ENCODE data around the gene LBX1.

DNA sequence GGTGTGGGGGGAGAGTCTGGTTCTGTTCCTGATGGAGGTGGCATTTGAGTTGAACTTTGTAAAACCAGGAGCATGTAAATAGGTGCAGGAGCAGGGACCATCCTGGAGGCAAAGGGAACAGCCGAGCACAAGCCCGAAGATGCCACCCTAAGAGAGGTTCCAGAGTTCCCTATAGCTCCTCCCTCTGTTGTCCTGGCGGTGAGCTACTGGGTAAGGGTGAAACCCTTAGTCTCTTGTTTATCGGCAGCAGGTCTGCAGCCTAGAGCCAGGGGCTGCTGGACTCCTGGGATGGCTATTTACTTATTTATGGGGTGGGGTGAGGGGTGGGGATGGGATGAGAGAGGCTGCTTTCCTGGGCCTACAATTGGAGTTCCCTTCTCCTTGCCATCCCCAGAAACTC, 6.5 kb upstream of the LBX1 start:
- TF ChIP-seq GATA3 (IDR thresholded peaks at IDR 0.05; ENCODE audit: low read depth, low read length) (no peak), GATA2 (IDR thresholded peaks at IDR 0.05; ENCODE audit: low read depth, low read length) (no peak)
